ENCODE data around the gene MUC12. TPM values are rescaled to one million over a fixed set of nuclear protein-coding genes. Genes with fewer than 3 reads are reported as not detected.

Gene MUC12
- total and polyA plus RNA-seq, 2 of the 4 experiments (the other 2 are of a cell fraction) = 4.0 TPM; not detected in 1

- no peak overlapping the region for H4K5ac ChIP-seq (ENCODE audit: low read depth, low read length)
- WGBS, 2 experiments (ENCODE audit: extremely low coverage in 2 of 2, insufficient read length in 1 of 2) = no CpG with 5 or more reads among the region's 2 CpGs
- no peak overlapping the region for H4K91ac ChIP-seq (ENCODE audit: insufficient read depth, low read depth, low read length)
- in situ Hi-C loops (cut with MboI; ENCODE audit: low sequenced_read_pairs) = loop anchor here (25.0 kb wide), 1 partner anchor 488 kb away; no protein-coding TSS in a partner anchor
- H3K9me3 ChIP-seq (ENCODE audit: control insufficient read depth, insufficient read depth, low read length) = peaks cover 8% of the 10 kb centered on the region
- no peaks in the 10 kb centered on the region for H3K4me1 ChIP-seq (ENCODE audit: control insufficient read depth, insufficient read depth, low read length)
- H3K23ac ChIP-seq (ENCODE audit: low read depth, low read length) = no peak overlapping the region
- no peak overlapping the region for H3K4ac ChIP-seq (ENCODE audit: low read depth, low read length)
- no peak overlapping the region for H3K27ac ChIP-seq (ENCODE audit: insufficient read depth, low read length)
- H2BK5ac ChIP-seq (ENCODE audit: low read depth, low read length, poor library complexity, severe bottlenecking) = no peak overlapping the region
- ChIA-PET POLR2A (ENCODE audit: unreplicated experiment) (no interaction called here), CTCF (no interaction called here)
- H2AK9ac ChIP-seq (replicated peaks; ENCODE audit: low read depth, low read length, poor library complexity) = no peak overlapping the region
- H2BK20ac ChIP-seq (ENCODE audit: low read depth, low read length) = no peak overlapping the region
- H3K36me3 ChIP-seq (ENCODE audit: control insufficient read depth, insufficient read depth, low read length) = no peaks in the 10 kb centered on the region
- intact Hi-C loops (cut with micrococcal nuclease) = no loop called here
- H3K9me1 ChIP-seq (ENCODE audit: insufficient read depth, low read length) = no peaks in the 10 kb centered on the region
- H3K4me2 ChIP-seq (ENCODE audit: low read depth, low read length) = no peak overlapping the region
- dilution Hi-C loops (cut with HindIII; ENCODE audit: low sequenced_read_pairs, unreplicated experiment) = no loop called here
- no peak overlapping the region for H3K4me3 ChIP-seq (ENCODE audit: insufficient read depth, low read depth, low read length)
- H4K20me1 ChIP-seq (ENCODE audit: insufficient read depth, low read length) = no peaks in the 10 kb centered on the region
- no peak overlapping the region for H2AK5ac ChIP-seq (ENCODE audit: low read depth, low read length)
- no TSS peak for BruUV-seq (replicated peaks)
- peaks cover 17% of the 10 kb centered on the region for H3K27me3 ChIP-seq (ENCODE audit: control insufficient read depth, insufficient read depth, low read length)
- no peak overlapping the region for H4K8ac ChIP-seq (ENCODE audit: low read depth in 2 of 2, low read length in 2 of 2)
- DNase-seq (no peak), ATAC-seq (ENCODE audit: low read depth) (no peak)
- no peak overlapping the region for H2BK120ac ChIP-seq (ENCODE audit: low read depth, low read length)
- H3K56ac ChIP-seq (ENCODE audit: extremely low read depth, insufficient read depth, low read length) = no peak overlapping the region
- TF ChIP-seq RFX5 (IDR thresholded peaks at IDR 0.05; ENCODE audit: low read depth, low read length) (no peak), POLR2A (IDR thresholded peaks at IDR 0.05; ENCODE audit: low read depth, low read length) (no peak), USF2 (IDR thresholded peaks at IDR 0.05; ENCODE audit: low read depth, low read length) (no peak), RCOR1 (IDR thresholded peaks at IDR 0.05; ENCODE audit: insufficient replicate concordance, low read length) (no peak), CHD1 (IDR thresholded peaks at IDR 0.05; ENCODE audit: low read depth, low read length) (no peak), NFE2L2 (IDR thresholded peaks at IDR 0.05; ENCODE audit: low read depth, low read length) (no peak), ELK1 (IDR thresholded peaks at IDR 0.05; ENCODE audit: borderline replicate concordance, low read depth, low read length) (no peak), CEBPB (IDR thresholded peaks at IDR 0.05; ENCODE audit: low read depth, low read length) (no peak; the same call in 1 of the 2 replicates), MAFK (IDR thresholded peaks at IDR 0.05; ENCODE audit: low read depth, low read length) (no peak), MXI1 (IDR thresholded peaks at IDR 0.05; ENCODE audit: borderline replicate concordance, low read depth, low read length) (no peak), SMC3 (IDR thresholded peaks at IDR 0.05; ENCODE audit: low read depth, low read length) (no peak), MAZ (IDR thresholded peaks at IDR 0.05; ENCODE audit: borderline replicate concordance, low read depth, low read length) (no peak), FOS (IDR thresholded peaks at IDR 0.05; ENCODE audit: low read depth, low read length) (no peak), BHLHE40 (IDR thresholded peaks at IDR 0.05; ENCODE audit: low read depth, low read length) (no peak), RAD21 (IDR thresholded peaks at IDR 0.05; ENCODE audit: low read length) (no peak), CTCF (conservative IDR thresholded peaks at IDR 0.05; ENCODE audit: low read depth, low read length) (no peak)
- no peak overlapping the region for H3K18ac ChIP-seq (ENCODE audit: low read depth, low read length)
- H2AFZ ChIP-seq (replicated peaks; ENCODE audit: low read length, poor library complexity) = no peak overlapping the region
- no peak overlapping the region for H3K9ac ChIP-seq (ENCODE audit: low read depth, low read length)
- no peak overlapping the region for H3K14ac ChIP-seq (replicated peaks; ENCODE audit: low read depth, low read length)
- H3K79me1 ChIP-seq (ENCODE audit: low read depth in 1 of 2, low read length in 2 of 2) = no peaks in the 10 kb centered on the region
- no peak overlapping the region for H2BK15ac ChIP-seq (ENCODE audit: low read depth, low read length)
Observed at GRCh38 chr7:100974021-100974420, 4.7 kb downstream of the MUC12 start.

Data from IMR-90 (cell line).